GM23338 (cell line): ENCODE measurements around the gene IL23R.

Experiments used
- CREB1 ChIP-seq: fragments of 250-450 bp; sonication (Bioruptor Pico); IDR thresholded peaks from 2 replicates; pipeline ENCODE4 v1.5.0; 2020; ENCODE audit warnings: low read depth, mild to moderate bottlenecking, moderate library complexity
- EZH2 ChIP-seq: fragments of 200-600 bp; sonication (generic); IDR thresholded peaks from one replicate; pipeline ENCODE4 v1.8.0; 2017; ENCODE audit warnings: antibody characterized with exemption, mild to moderate bottlenecking, low read depth; ENCODE audit not compliant: unreplicated experiment
- EZH2phosphoT487 ChIP-seq: fragments of 200-600 bp; sonication (generic); IDR thresholded peaks from one replicate; pipeline ENCODE4 v1.8.1; 2018; ENCODE audit warnings: antibody characterized with exemption; ENCODE audit not compliant: unreplicated experiment
- NANOG ChIP-seq: IDR thresholded peaks from 2 replicates; pipeline ENCODE4 v1.6.1; 2016; ENCODE audit warnings: antibody characterized with exemption, borderline replicate concordance
- POLR2AphosphoS5 ChIP-seq: IDR thresholded peaks from 2 replicates; pipeline ENCODE4 v1.6.1; 2016; ENCODE audit warnings: antibody characterized with exemption, low read depth
- STAT1 ChIP-seq: IDR thresholded peaks from one replicate; pipeline ENCODE4 v1.6.1; 2016; ENCODE audit warnings: antibody characterized with exemption; ENCODE audit not compliant: unreplicated experiment
- ZNF114 ChIP-seq: fragments of 250-450 bp; sonication (Bioruptor Pico); IDR thresholded peaks from 2 replicates; pipeline ENCODE4 v1.5.0; 2020; ENCODE audit warnings: mild to moderate bottlenecking, moderate library complexity
- ZNF331 ChIP-seq: fragments of 250-450 bp; sonication (Bioruptor Pico); IDR thresholded peaks from 2 replicates; pipeline ENCODE4 v1.5.0; 2020; ENCODE audit warnings: low read depth, mild to moderate bottlenecking, moderate library complexity
- TF ChIP-seq, protein P1 (sequence below), 2 experiments: fragments of 200-600 bp in 1 of 2; sonication (generic) in 1 of 2; conservative IDR thresholded peaks; 2 replicates each; pipeline versions ENCODE4 v1.5.1 to v1.6.1; 2016 to 2017; ENCODE audit warnings: antibody characterized with exemption in 2 of 2, low read depth in 2 of 2, mild to moderate bottlenecking in 2 of 2, moderate library complexity in 1 of 2
- TF ChIP-seq, protein P2 (sequence below): IDR thresholded peaks from one replicate; pipeline ENCODE4 v1.6.1; 2018; ENCODE audit warnings: antibody characterized with exemption; ENCODE audit not compliant: unreplicated experiment
- TF ChIP-seq, protein P3 (sequence below): IDR thresholded peaks from 2 replicates; pipeline ENCODE4 v1.6.1; 2016; ENCODE audit warnings: antibody characterized with exemption

GRCh38 chr1:67209521-67209920 lies 43.3 kb downstream of the IL23R start:
- TF ChIP-seq, protein P1, sequence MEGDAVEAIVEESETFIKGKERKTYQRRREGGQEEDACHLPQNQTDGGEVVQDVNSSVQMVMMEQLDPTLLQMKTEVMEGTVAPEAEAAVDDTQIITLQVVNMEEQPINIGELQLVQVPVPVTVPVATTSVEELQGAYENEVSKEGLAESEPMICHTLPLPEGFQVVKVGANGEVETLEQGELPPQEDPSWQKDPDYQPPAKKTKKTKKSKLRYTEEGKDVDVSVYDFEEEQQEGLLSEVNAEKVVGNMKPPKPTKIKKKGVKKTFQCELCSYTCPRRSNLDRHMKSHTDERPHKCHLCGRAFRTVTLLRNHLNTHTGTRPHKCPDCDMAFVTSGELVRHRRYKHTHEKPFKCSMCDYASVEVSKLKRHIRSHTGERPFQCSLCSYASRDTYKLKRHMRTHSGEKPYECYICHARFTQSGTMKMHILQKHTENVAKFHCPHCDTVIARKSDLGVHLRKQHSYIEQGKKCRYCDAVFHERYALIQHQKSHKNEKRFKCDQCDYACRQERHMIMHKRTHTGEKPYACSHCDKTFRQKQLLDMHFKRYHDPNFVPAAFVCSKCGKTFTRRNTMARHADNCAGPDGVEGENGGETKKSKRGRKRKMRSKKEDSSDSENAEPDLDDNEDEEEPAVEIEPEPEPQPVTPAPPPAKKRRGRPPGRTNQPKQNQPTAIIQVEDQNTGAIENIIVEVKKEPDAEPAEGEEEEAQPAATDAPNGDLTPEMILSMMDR (conservative IDR thresholded peaks at IDR 0.05; ENCODE audit: low read depth in 2 of 2) = no peak
- no peak for TF ChIP-seq CREB1 (CRISPR knock-in tag)
- TF ChIP-seq, protein P2, sequence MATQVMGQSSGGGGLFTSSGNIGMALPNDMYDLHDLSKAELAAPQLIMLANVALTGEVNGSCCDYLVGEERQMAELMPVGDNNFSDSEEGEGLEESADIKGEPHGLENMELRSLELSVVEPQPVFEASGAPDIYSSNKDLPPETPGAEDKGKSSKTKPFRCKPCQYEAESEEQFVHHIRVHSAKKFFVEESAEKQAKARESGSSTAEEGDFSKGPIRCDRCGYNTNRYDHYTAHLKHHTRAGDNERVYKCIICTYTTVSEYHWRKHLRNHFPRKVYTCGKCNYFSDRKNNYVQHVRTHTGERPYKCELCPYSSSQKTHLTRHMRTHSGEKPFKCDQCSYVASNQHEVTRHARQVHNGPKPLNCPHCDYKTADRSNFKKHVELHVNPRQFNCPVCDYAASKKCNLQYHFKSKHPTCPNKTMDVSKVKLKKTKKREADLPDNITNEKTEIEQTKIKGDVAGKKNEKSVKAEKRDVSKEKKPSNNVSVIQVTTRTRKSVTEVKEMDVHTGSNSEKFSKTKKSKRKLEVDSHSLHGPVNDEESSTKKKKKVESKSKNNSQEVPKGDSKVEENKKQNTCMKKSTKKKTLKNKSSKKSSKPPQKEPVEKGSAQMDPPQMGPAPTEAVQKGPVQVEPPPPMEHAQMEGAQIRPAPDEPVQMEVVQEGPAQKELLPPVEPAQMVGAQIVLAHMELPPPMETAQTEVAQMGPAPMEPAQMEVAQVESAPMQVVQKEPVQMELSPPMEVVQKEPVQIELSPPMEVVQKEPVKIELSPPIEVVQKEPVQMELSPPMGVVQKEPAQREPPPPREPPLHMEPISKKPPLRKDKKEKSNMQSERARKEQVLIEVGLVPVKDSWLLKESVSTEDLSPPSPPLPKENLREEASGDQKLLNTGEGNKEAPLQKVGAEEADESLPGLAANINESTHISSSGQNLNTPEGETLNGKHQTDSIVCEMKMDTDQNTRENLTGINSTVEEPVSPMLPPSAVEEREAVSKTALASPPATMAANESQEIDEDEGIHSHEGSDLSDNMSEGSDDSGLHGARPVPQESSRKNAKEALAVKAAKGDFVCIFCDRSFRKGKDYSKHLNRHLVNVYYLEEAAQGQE = no peak
- TF ChIP-seq STAT1 = no peak
- TF ChIP-seq EZH2 = no peak
- no peak for TF ChIP-seq EZH2phosphoT487
- no peak for TF ChIP-seq ZNF114 (CRISPR knock-in tag)
- TF ChIP-seq POLR2AphosphoS5 = no peak
- TF ChIP-seq, protein P3, sequence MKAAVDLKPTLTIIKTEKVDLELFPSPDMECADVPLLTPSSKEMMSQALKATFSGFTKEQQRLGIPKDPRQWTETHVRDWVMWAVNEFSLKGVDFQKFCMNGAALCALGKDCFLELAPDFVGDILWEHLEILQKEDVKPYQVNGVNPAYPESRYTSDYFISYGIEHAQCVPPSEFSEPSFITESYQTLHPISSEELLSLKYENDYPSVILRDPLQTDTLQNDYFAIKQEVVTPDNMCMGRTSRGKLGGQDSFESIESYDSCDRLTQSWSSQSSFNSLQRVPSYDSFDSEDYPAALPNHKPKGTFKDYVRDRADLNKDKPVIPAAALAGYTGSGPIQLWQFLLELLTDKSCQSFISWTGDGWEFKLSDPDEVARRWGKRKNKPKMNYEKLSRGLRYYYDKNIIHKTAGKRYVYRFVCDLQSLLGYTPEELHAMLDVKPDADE = no peak
- TF ChIP-seq ZNF331 (CRISPR knock-in tag) = no peak
- no peak for TF ChIP-seq NANOG
